Right renal cortex interstitium (tissue), 3 donors: ENCODE results near the gene SLC30A3. TPM values are rescaled to one million over a fixed set of nuclear protein-coding genes. Genes with fewer than 3 reads are reported as not detected.

ENCODE experiments used
- DNase-seq, 3 donors: peaks; one replicate each; pipeline ENCODE4 v3.0.0-alpha.2; 2013; ENCODE audit warnings: low read depth in 3 of 3, low spot score in 2 of 3
- polyA plus RNA-seq, 3 donors: library from polyadenylated mRNA; unstranded; fragments of 120-200 nt; gene quantifications; one replicate each; pipeline ENCODE4 v1.2.1, GENCODE V29; 2013; ENCODE audit not compliant: insufficient read length in 3 of 3

Gene SLC30A3
- polyA plus RNA-seq, 3 donors, result 4.4 to 6.0 (median 5.5) TPM

DNA sequence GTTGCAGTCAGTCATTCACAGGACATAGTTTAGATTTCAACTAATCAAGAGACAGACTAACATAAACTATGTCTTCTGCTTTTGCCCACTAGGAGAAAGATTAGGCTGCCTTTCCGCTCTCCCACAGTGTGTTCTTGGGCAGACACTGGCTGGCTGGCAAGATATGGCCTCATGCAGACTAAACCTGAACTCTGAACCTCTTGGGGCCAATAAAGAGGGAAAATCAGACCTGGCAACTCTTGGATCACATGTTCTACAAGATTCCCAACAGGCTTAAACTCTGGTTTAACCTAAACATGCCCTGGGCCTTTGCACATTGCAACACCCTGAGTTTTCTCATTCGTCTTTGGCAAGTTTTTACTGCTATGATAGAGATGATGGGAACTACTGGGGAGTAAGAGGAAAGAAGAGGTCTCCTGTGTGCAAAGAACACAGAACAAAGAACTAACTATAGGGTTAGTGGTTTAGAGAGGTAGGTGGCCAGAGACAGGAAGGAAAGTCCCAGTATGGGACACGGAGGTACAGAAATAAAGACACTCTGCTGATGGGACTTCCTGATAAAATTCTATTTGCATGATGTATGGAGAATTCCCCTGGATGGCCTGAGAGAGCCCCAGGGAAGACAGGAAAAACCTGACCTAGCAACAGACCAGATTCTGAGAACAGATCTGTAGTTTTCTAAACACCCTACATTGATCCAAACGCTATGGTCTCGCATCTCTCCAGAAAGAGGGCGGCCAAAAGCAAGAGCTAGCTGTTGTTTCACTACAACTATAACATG is 53.0 kb downstream of the SLC30A3 start:
- DNase-seq, result no peak

DNA sequence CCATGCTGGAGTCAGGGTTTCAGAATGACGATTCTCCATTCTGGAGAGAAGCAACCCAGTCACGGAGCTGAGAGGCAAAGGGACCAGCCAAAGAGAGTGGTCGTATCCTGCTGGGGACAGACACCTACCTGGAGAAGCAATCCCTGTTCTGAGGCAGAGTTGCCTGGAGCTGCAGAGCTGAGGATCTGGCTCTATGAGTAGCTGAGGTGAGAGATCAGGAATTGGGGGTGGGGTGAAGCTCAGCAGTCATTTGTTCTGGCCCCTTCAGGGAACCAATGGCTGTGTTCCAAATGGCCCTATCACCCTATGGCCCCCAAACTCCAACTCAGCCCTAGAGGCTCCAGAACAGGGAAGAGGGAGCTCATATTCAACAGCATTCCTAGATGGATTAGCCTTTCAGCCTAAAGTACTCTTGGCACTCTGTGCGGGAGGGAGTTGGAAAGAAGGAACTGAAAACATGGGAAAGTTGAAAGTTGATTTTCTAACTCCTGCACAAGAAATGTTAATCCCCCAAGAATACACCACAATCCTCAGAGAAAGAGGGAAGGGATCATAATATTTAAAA is 54.3 kb downstream of the SLC30A3 start:
- DNase-seq, result no peak

DNA sequence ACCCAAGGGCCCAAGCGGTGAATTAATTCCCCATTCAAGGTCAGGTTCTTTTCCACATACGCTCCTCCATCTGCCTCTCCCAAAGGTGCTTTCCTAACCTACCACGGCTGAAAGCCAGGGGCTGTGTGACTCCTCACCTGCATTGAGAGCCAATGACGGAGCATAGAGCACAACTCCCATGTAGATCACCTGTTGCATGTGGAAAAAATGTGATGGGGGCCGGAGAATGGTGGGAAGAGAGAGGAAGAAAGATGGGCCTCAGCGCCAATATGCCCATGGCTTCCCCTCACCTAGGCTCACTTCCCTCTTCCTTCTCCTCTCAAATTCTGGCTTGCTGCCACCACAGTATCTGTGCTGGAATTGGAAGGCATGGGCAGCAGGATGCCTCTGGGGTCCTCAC is 56.5 kb downstream of the SLC30A3 start:
- no peak for DNase-seq

DNA sequence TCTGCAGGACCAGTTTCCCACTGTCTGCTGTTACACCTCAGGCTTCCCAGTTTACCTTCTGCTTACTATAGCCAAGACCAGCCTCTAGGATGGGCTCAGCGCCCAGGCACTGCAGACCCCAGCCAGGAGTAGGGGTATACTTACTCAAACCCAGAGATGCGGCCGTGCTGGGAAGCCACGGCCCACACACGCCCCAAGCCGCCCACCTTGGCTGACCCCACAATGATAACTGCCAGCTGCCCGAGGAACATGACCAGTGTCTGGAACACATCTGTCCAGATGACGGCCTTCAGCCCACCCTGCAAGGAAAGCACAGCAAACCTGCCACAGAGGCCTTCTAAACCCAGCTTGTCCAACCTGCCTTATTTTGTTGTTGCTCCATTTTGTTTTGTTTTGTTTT is 57.6 kb downstream of the SLC30A3 start:
- no peak for DNase-seq

DNA sequence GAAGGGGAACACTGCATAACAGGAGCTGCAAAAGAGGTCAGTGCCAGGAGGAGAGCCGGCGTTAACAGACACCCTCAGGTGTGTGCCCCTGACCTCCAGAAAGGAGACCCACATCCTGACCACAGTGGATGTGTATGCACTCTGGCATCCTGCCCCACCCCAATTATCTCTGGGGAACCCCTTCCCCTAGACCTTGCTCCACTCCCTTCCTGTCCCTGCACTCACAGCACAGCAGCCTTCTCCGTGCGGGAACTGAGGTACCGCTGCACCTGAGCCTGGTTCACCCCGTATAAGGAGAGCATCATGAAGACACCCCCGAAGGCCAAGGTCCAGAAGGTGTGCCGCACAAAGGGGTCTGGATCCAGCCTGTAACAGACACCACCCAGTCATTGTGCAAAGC is 58.3 kb downstream of the SLC30A3 start:
- no peak for DNase-seq

DNA sequence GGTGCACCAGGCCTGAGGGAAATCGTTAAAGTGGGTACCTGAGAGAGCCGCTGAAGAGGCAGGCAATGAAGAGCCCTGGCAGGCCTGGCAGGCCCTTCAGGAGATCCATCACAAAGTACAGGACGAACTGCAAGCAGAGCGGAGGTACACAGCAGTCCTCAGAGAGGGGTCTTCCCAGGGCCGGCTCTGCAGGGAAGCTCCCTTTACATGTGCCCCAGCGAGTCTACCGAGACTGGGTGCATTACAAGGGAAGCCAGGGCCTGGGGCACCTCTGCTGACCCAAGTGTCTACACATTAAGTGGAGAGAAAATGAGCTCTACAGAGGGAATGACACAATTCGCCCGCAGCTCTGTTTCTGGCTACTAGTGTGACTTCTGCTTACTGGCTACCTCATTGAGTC is 59.1 kb downstream of the SLC30A3 start:
- no peak for DNase-seq

Other genes with a start within 250 kb of the SLC30A3 start
- 10 to 100 TPM; 51.3 to 54.4 (median 52.8) TPM for gene TMEM214, start 230.1 kb downstream of the SLC30A3 start, polyA plus RNA-seq
- gene AGBL5, start 211.4 kb downstream of the SLC30A3 start, polyA plus RNA-seq, result 10 to 100 TPM; 60.9 to 64.2 (median 61.0) TPM
- gene OST4, start 191.4 kb downstream of the SLC30A3 start, polyA plus RNA-seq, result 100 to 1,000 TPM; 229 to 284 (median 261) TPM
- 10 to 100 TPM; 61.8 to 70.7 (median 70.5) TPM for gene EMILIN1, start 184.4 kb downstream of the SLC30A3 start, polyA plus RNA-seq
- gene KHK, start 176.3 kb downstream of the SLC30A3 start, polyA plus RNA-seq, result 10 to 100 TPM; 39.5 to 54.9 (median 54.8) TPM
- gene CGREF1, start 143.9 kb downstream of the SLC30A3 start, polyA plus RNA-seq, result 1 to 10 TPM; 5.0 to 5.8 (median 5.3) TPM
- 1 to 10 TPM in 2 of 3 donors, under 1 TPM in 1; 0.88 to 1.4 (median 1.3) TPM for gene ABHD1, start 139.2 kb downstream of the SLC30A3 start, polyA plus RNA-seq
- 10 to 100 TPM; 51.5 to 55.3 (median 51.7) TPM for gene PREB, start 128.4 kb downstream of the SLC30A3 start, polyA plus RNA-seq
- not detected for gene PRR30, start 123.6 kb downstream of the SLC30A3 start, polyA plus RNA-seq
- gene TCF23, start 114.0 kb downstream of the SLC30A3 start, polyA plus RNA-seq, result under 1 TPM; 0.62 to 0.93 (median 0.68) TPM
- gene ATRAID, start 51.0 kb downstream of the SLC30A3 start, polyA plus RNA-seq, result 100 to 1,000 TPM; 164 to 175 (median 169) TPM
- 10 to 100 TPM; 32.9 to 37.4 (median 36.7) TPM for gene SLC5A6, start 50.8 kb downstream of the SLC30A3 start, polyA plus RNA-seq
- gene CAD, start 45.7 kb downstream of the SLC30A3 start, polyA plus RNA-seq, result 10 to 100 TPM; 40.8 to 42.0 (median 41.9) TPM
- under 1 TPM; 0.47 to 0.76 (median 0.58) TPM for gene DNAJC5G, start 12.4 kb upstream of the SLC30A3 start, polyA plus RNA-seq
- gene TRIM54, start 19.4 kb upstream of the SLC30A3 start, polyA plus RNA-seq, result 1 to 10 TPM; 3.2 to 3.9 (median 3.6) TPM
- under 1 TPM; 0.19 to 0.59 (median 0.36) TPM for gene UCN, start 45.4 kb upstream of the SLC30A3 start, polyA plus RNA-seq
- gene MPV17, start 60.0 kb upstream of the SLC30A3 start, polyA plus RNA-seq, result 10 to 100 TPM; 70.9 to 85.0 (median 77.1) TPM
- 10 to 100 TPM; 64.5 to 71.2 (median 67.7) TPM for gene GTF3C2, start 93.7 kb upstream of the SLC30A3 start, polyA plus RNA-seq
- 10 to 100 TPM; 50.9 to 55.0 (median 51.2) TPM for gene EIF2B4, start 107.3 kb upstream of the SLC30A3 start, polyA plus RNA-seq
- 100 to 1,000 TPM; 100 to 114 (median 106) TPM for gene SNX17, start 107.6 kb upstream of the SLC30A3 start, polyA plus RNA-seq
- 10 to 100 TPM; 16.9 to 19.1 (median 16.9) TPM for gene ZNF513, start 117.7 kb upstream of the SLC30A3 start, polyA plus RNA-seq
- gene PPM1G, start 146.5 kb upstream of the SLC30A3 start, polyA plus RNA-seq, result 100 to 1,000 TPM in 2 of 3 donors, 10 to 100 TPM in 1; 95.5 to 109 (median 103) TPM
- gene NRBP1, start 165.6 kb upstream of the SLC30A3 start, polyA plus RNA-seq, result 100 to 1,000 TPM; 126 to 135 (median 130) TPM
- 1 to 10 TPM; 5.6 to 8.1 (median 6.5) TPM for gene KRTCAP3, start 179.3 kb upstream of the SLC30A3 start, polyA plus RNA-seq
- 10 to 100 TPM; 39.1 to 44.9 (median 39.8) TPM for gene IFT172, start 226.7 kb upstream of the SLC30A3 start, polyA plus RNA-seq
- 1 to 10 TPM; 7.4 to 8.2 (median 7.6) TPM for gene FNDC4, start 232.2 kb upstream of the SLC30A3 start, polyA plus RNA-seq
- gene GCKR, start 233.8 kb upstream of the SLC30A3 start, polyA plus RNA-seq, result not detected